GM11168 (cell line): ENCODE data around the gene RETREG1.

ENCODE experiments used
- in situ Hi-C: fragments of 300-500 bp; cut with MboI; formaldehyde crosslinking; loops from one replicate; pipeline ENCODE4 v1.12.0; 2022; ENCODE audit warnings: low sequenced_read_pairs; ENCODE audit not compliant: unreplicated experiment

RETREG1 gene

GRCh38 chr5:16588434-16589214, 28.2 kb downstream of the RETREG1 start:
- in situ Hi-C loops: no loop called here

GRCh38 chr5:16586556-16586955, 30.2 kb downstream of the RETREG1 start:
- in situ Hi-C loops: no loop called here

- in situ Hi-C loops: no loop called here
Measured at GRCh38 chr5:16585041-16585667, 31.6 kb downstream of the RETREG1 start.

GRCh38 chr5:16582081-16582480, 34.7 kb downstream of the RETREG1 start:
- in situ Hi-C loops: no loop called here

GRCh38 chr5:16580382-16580781, 36.4 kb downstream of the RETREG1 start:
- in situ Hi-C loops: no loop called here

GRCh38 chr5:16579142-16579847, 37.5 kb downstream of the RETREG1 start:
- in situ Hi-C loops: no loop called here

GRCh38 chr5:16578474-16578883, 38.3 kb downstream of the RETREG1 start:
- in situ Hi-C loops: no loop called here

GRCh38 chr5:16577677-16578076, 39.1 kb downstream of the RETREG1 start:
- in situ Hi-C loops: no loop called here

GRCh38 chr5:16574789-16575721, 41.7 kb downstream of the RETREG1 start:
- in situ Hi-C loops: no loop called here

- in situ Hi-C loops: no loop called here
Measured at GRCh38 chr5:16573401-16573800, 43.4 kb downstream of the RETREG1 start.

GRCh38 chr5:16572289-16573015, 44.3 kb downstream of the RETREG1 start:
- in situ Hi-C loops: no loop called here

- in situ Hi-C loops: no loop called here
Measured at GRCh38 chr5:16571016-16571415, 45.8 kb downstream of the RETREG1 start.

GRCh38 chr5:16570121-16570815, 46.5 kb downstream of the RETREG1 start:
- in situ Hi-C loops: no loop called here

GRCh38 chr5:16568875-16569580, 47.8 kb downstream of the RETREG1 start:
- in situ Hi-C loops: no loop called here

GRCh38 chr5:16567365-16567764, 49.4 kb downstream of the RETREG1 start:
- in situ Hi-C loops: no loop called here

GRCh38 chr5:16565118-16565517, 51.7 kb downstream of the RETREG1 start:
- in situ Hi-C loops: no loop called here

- in situ Hi-C loops: no loop called here
Measured at GRCh38 chr5:16564248-16564867, 52.4 kb downstream of the RETREG1 start.

- in situ Hi-C loops: no loop called here
Measured at GRCh38 chr5:16563686-16564085, 53.1 kb downstream of the RETREG1 start.
